IMR-90 (cell line): ENCODE data around the gene AADACL4. TPM values are rescaled to one million over a fixed set of nuclear protein-coding genes. Genes with fewer than 3 reads are reported as not detected.

Experiments used
- ATAC-seq: fragments of 200-7000 bp; cut with Tn5 transposase; 2 replicates; pipeline ENCODE4 v1.9.1; 2020; ENCODE audit warnings: low read depth, mild to moderate bottlenecking, moderate library complexity
- BruUV-seq: library from RNA; stranded (reverse); fragments of 400-500 nt; replicated peaks from 2 replicates; lab custom pipeline; 2021; lab: Mats Ljungman, UMichigan
- CTCF ChIA-PET: fragments of 300-600 bp; formaldehyde crosslinking; extraction: SDS; loops from one replicate; lab custom pipeline; 2021; ENCODE audit warnings: antibody characterized with exemption; lab: Yijun Ruan, JAX
- POLR2A ChIA-PET: fragments of 300-600 bp; sonication (Branson Sonifier 250); formaldehyde crosslinking; loops from one replicate; lab custom pipeline; 2022; ENCODE audit warnings: antibody characterized with exemption; ENCODE audit not compliant: unreplicated experiment; lab: Charles Lee
- DNase-seq: peaks from one replicate; pipeline ENCODE4 v3.0.0; 2013
- H2AFZ ChIP-seq: replicated peaks from 2 replicates; pipeline ENCODE3; 2013; ENCODE audit warnings: low read length, mild to moderate bottlenecking; ENCODE audit not compliant: poor library complexity
- H2AK5ac ChIP-seq: 2 replicates; pipeline ENCODE4 v1.6.1; 2013; ENCODE audit warnings: low read depth, low read length, inconsistent platforms
- H2AK9ac ChIP-seq: replicated peaks from 2 replicates; pipeline ENCODE3; 2013; ENCODE audit warnings: mild to moderate bottlenecking, low read depth, low read length, moderate library complexity; ENCODE audit not compliant: poor library complexity
- H2BK120ac ChIP-seq: 2 replicates; pipeline ENCODE4 v1.6.1; 2013; ENCODE audit warnings: low read depth, low read length, inconsistent platforms
- H2BK15ac ChIP-seq: 3 replicates; pipeline ENCODE4 v1.6.1; 2013; ENCODE audit warnings: low read depth, low read length, inconsistent platforms
- H2BK20ac ChIP-seq: 2 replicates; pipeline ENCODE4 v1.6.1; 2013; ENCODE audit warnings: low read depth, mild to moderate bottlenecking, inconsistent platforms, low read length, moderate library complexity
- H2BK5ac ChIP-seq: 2 replicates; pipeline ENCODE4 v1.6.1; 2013; ENCODE audit warnings: mild to moderate bottlenecking, low read depth, low read length, inconsistent platforms; ENCODE audit not compliant: poor library complexity, severe bottlenecking
- H3K14ac ChIP-seq: replicated peaks from 2 replicates; pipeline ENCODE4 v1.6.1; 2013; ENCODE audit warnings: low read depth, low read length, inconsistent platforms
- H3K18ac ChIP-seq: 2 replicates; pipeline ENCODE4 v1.6.1; 2013; ENCODE audit warnings: low read depth, low read length, control low read depth
- H3K23ac ChIP-seq: 2 replicates; pipeline ENCODE4 v1.6.1; 2013; ENCODE audit warnings: low read depth, low read length, inconsistent platforms
- H3K27ac ChIP-seq: 2 replicates; pipeline ENCODE4 v1.5.1; 2013; ENCODE audit warnings: mild to moderate bottlenecking, control low read depth, low read length; ENCODE audit not compliant: insufficient read depth
- H3K27me3 ChIP-seq: 2 replicates; pipeline ENCODE4 v1.6.1; 2013; ENCODE audit warnings: low read length; ENCODE audit not compliant: control insufficient read depth, insufficient read depth
- H3K36me3 ChIP-seq: 2 replicates; pipeline ENCODE4 v1.6.1; 2013; ENCODE audit warnings: low read length, mixed read lengths; ENCODE audit not compliant: control insufficient read depth, insufficient read depth
- H3K4ac ChIP-seq: 2 replicates; pipeline ENCODE4 v1.6.1; 2013; ENCODE audit warnings: low read depth, low read length, inconsistent platforms
- H3K4me1 ChIP-seq: 2 replicates; pipeline ENCODE4 v1.6.1; 2013; ENCODE audit warnings: low read length, mixed read lengths; ENCODE audit not compliant: control insufficient read depth, insufficient read depth
- H3K4me2 ChIP-seq: 2 replicates; pipeline ENCODE4 v1.6.1; 2013; ENCODE audit warnings: low read depth, mild to moderate bottlenecking, control low read depth, low read length, moderate library complexity
- H3K4me3 ChIP-seq: 2 replicates; pipeline ENCODE4 v1.5.1; 2013; ENCODE audit warnings: low read depth, mild to moderate bottlenecking, control low read depth, low read length, moderate library complexity; ENCODE audit not compliant: insufficient read depth
- H3K56ac ChIP-seq: 2 replicates; pipeline ENCODE4 v1.6.1; 2013; ENCODE audit warnings: low read length, inconsistent platforms; ENCODE audit not compliant: insufficient read depth; ENCODE audit errors: extremely low read depth
- H3K79me1 ChIP-seq, 2 experiments: 2 replicates each; pipeline ENCODE4 v1.6.1; 2013; ENCODE audit warnings: low read length in 2 of 2, inconsistent platforms in 1 of 2, low read depth in 1 of 2
- H3K9ac ChIP-seq: 2 replicates; pipeline ENCODE4 v1.6.1; 2013; ENCODE audit warnings: low read depth, low read length, control low read depth
- H3K9me1 ChIP-seq: 2 replicates; pipeline ENCODE4 v1.6.1; 2013; ENCODE audit warnings: low read length, inconsistent platforms; ENCODE audit not compliant: insufficient read depth
- H3K9me3 ChIP-seq: 2 replicates; pipeline ENCODE4 v1.6.1; 2013; ENCODE audit warnings: low read length; ENCODE audit not compliant: control insufficient read depth, insufficient read depth
- H4K20me1 ChIP-seq: 2 replicates; pipeline ENCODE4 v1.6.1; 2013; ENCODE audit warnings: low read length, inconsistent platforms; ENCODE audit not compliant: insufficient read depth
- H4K5ac ChIP-seq: 2 replicates; pipeline ENCODE4 v1.6.1; 2013; ENCODE audit warnings: mild to moderate bottlenecking, low read depth, low read length, control low read depth
- H4K8ac ChIP-seq, 2 experiments: 2 replicates each; pipeline ENCODE4 v1.6.1; 2013; ENCODE audit warnings: low read depth in 2 of 2, low read length in 2 of 2, control low read depth in 1 of 2, inconsistent platforms in 1 of 2
- H4K91ac ChIP-seq: 2 replicates; pipeline ENCODE4 v1.6.1; 2013; ENCODE audit warnings: low read depth, low read length, inconsistent platforms; ENCODE audit not compliant: insufficient read depth
- CTCF ChIP-seq: conservative IDR thresholded peaks from 2 replicates; pipeline ENCODE4 v1.5.1; 2012; ENCODE audit warnings: mild to moderate bottlenecking, low read depth, low read length, improper control_type of control experiment
- MAZ ChIP-seq: IDR thresholded peaks from 2 replicates; pipeline ENCODE4 v1.6.1; 2012; ENCODE audit warnings: low read depth, mild to moderate bottlenecking, low read length, improper control_type of control experiment, moderate library complexity, borderline replicate concordance
- POLR2A ChIP-seq: IDR thresholded peaks from 2 replicates; pipeline ENCODE4 v1.6.1; 2012; ENCODE audit warnings: mild to moderate bottlenecking, low read depth, low read length
- RAD21 ChIP-seq: IDR thresholded peaks from 2 replicates; pipeline ENCODE4 v1.6.1; 2012; ENCODE audit warnings: low read length, improper control_type of control experiment
- RFX5 ChIP-seq: IDR thresholded peaks from 2 replicates; pipeline ENCODE4 v1.8.0; 2012; ENCODE audit warnings: low read depth, mild to moderate bottlenecking, low read length, moderate library complexity
- USF2 ChIP-seq: fragments of 150-350 bp; IDR thresholded peaks from 2 replicates; pipeline ENCODE4 v1.6.1; 2017; ENCODE audit warnings: mild to moderate bottlenecking, antibody characterized with exemption, low read length, low read depth
- WGBS, 2 experiments: methylation state at CpG; one replicate each; pipeline versions ENCODE4 v1.1.5 to v1.1.7; 2013; ENCODE audit warnings: missing lambda C conversion rate in 2 of 2; ENCODE audit not compliant: insufficient read length in 1 of 2; ENCODE audit errors: extremely low coverage in 2 of 2; 5-methylcytosine and 5-hydroxymethylcytosine counted together
- dilution Hi-C: fragments of 300-500 bp; cut with HindIII; formaldehyde crosslinking; loops from one replicate; pipeline ENCODE4 v1.14.3; 2018; ENCODE audit warnings: low sequenced_read_pairs; ENCODE audit not compliant: unreplicated experiment
- in situ Hi-C: fragments of 300-500 bp; cut with MboI; formaldehyde crosslinking; loops from 3 replicates; pipeline ENCODE4 v1.14.3; 2019; ENCODE audit warnings: low sequenced_read_pairs, inconsistent platforms, mixed read lengths
- intact Hi-C: fragments of 100-400 bp; cut with micrococcal nuclease; formaldehyde crosslinking; loops from 2 replicates; pipeline ENCODE4 v1.10.0; 2022
- polyA plus RNA-seq, 3 experiments: library from polyadenylated mRNA; depleted of rRNA; stranded (reverse); fragments of >200 nt; gene quantifications; 2 replicates each; pipeline ENCODE4 v1.2.3, GENCODE V29; 2012; ENCODE audit warnings: low replicate concordance in 1 of 3
- total RNA-seq: library from RNA; depleted of rRNA; stranded (reverse); fragments of >200 nt; gene quantifications from 2 replicates; pipeline ENCODE4 v1.2.3, GENCODE V29; 2012

AADACL4 gene
- total and polyA plus RNA-seq, 2 of the 4 experiments (the other 2 are of a cell fraction) = not detected

- Histone ChIP-seq H3K56ac (no peak overlapping the region), H3K4ac (no peak overlapping the region), H3K27ac (no peak overlapping the region), H4K91ac (no peak overlapping the region), H3K9ac (no peak overlapping the region), H2AK5ac (peak overlapping the region; percentile 43; the same call in 1 of the 2 replicates), H2BK5ac (no peak overlapping the region), H2BK20ac (no peak overlapping the region), H3K9me3 (no peaks in the 10 kb centered on the region), H3K9me1 (peaks cover 18% of the 10 kb centered on the region), H4K20me1 (no peaks in the 10 kb centered on the region), H4K5ac (no peak overlapping the region), H3K14ac (no peak overlapping the region), H3K27me3 (no peaks in the 10 kb centered on the region), H3K23ac (no peak overlapping the region), H2AK9ac (no peak overlapping the region), H2BK120ac (no peak overlapping the region), H3K4me1 (peaks cover 13% of the 10 kb centered on the region), H3K79me1 (peaks cover 6 to 13% of the 10 kb centered on the region in 2 experiments; a peak in 2 of 4 replicates), H4K8ac (no peak overlapping the region), H2AFZ (no peak overlapping the region), H3K36me3 (peaks cover 13% of the 10 kb centered on the region), H2BK15ac (peak overlapping the region; percentile 24; the same call in 1 of the 3 replicates), H3K4me3 (no peak overlapping the region), H3K4me2 (no peak overlapping the region), H3K18ac (no peak overlapping the region)
- dilution Hi-C loops (no loop called here), intact Hi-C loops (no loop called here), in situ Hi-C loops (loop anchor here (25.0 kb wide), 1 partner anchor 196 kb away; no protein-coding TSS in a partner anchor)
- CTCF ChIA-PET = no interaction called here
- WGBS, 2 experiments = 94% methylated on average over 3 of the region's 5 CpGs; no CpG with 5 or more reads in 1 of the 2 experiments
- POLR2A ChIA-PET = no interaction called here
- DNase-seq = no peak
- ATAC-seq = no peak
- no TSS peak for BruUV-seq
- TF ChIP-seq RAD21 = no peak
- no peak for TF ChIP-seq CTCF
- no peak for TF ChIP-seq RFX5
- no peak for TF ChIP-seq USF2
- no peak for TF ChIP-seq POLR2A
- no peak for TF ChIP-seq MAZ
These were observed 35.5 kb upstream of the AADACL4 start for GRCh38 chr1:12608311-12608957.
